IMR-90 (cell line): Measurements from ENCODE around the gene CHRM4. TPM values are rescaled to one million over a fixed set of nuclear protein-coding genes. Genes with fewer than 3 reads are reported as not detected.

ENCODE experiments used
- ATAC-seq: fragments of 200-7000 bp; cut with Tn5 transposase; 2 replicates; pipeline ENCODE4 v1.9.1; 2020; ENCODE audit warnings: low read depth, mild to moderate bottlenecking, moderate library complexity
- BruUV-seq: library from RNA; stranded (reverse); fragments of 400-500 nt; replicated peaks from 2 replicates; lab custom pipeline; 2021; lab: Mats Ljungman, UMichigan
- CTCF ChIA-PET: fragments of 300-600 bp; formaldehyde crosslinking; extraction: SDS; loops from one replicate; lab custom pipeline; 2021; ENCODE audit warnings: antibody characterized with exemption; lab: Yijun Ruan, JAX
- POLR2A ChIA-PET: fragments of 300-600 bp; sonication (Branson Sonifier 250); formaldehyde crosslinking; loops from one replicate; lab custom pipeline; 2022; ENCODE audit warnings: antibody characterized with exemption; ENCODE audit not compliant: unreplicated experiment; lab: Charles Lee
- DNase-seq: peaks from one replicate; pipeline ENCODE4 v3.0.0; 2013
- H2AFZ ChIP-seq: replicated peaks from 2 replicates; pipeline ENCODE3; 2013; ENCODE audit warnings: low read length, mild to moderate bottlenecking; ENCODE audit not compliant: poor library complexity
- H2AK5ac ChIP-seq: 2 replicates; pipeline ENCODE4 v1.6.1; 2013; ENCODE audit warnings: low read depth, low read length, inconsistent platforms
- H2AK9ac ChIP-seq: replicated peaks from 2 replicates; pipeline ENCODE3; 2013; ENCODE audit warnings: mild to moderate bottlenecking, low read depth, low read length, moderate library complexity; ENCODE audit not compliant: poor library complexity
- H2BK120ac ChIP-seq: 2 replicates; pipeline ENCODE4 v1.6.1; 2013; ENCODE audit warnings: low read depth, low read length, inconsistent platforms
- H2BK15ac ChIP-seq: 3 replicates; pipeline ENCODE4 v1.6.1; 2013; ENCODE audit warnings: low read depth, low read length, inconsistent platforms
- H2BK20ac ChIP-seq: 2 replicates; pipeline ENCODE4 v1.6.1; 2013; ENCODE audit warnings: low read depth, mild to moderate bottlenecking, inconsistent platforms, low read length, moderate library complexity
- H2BK5ac ChIP-seq: 2 replicates; pipeline ENCODE4 v1.6.1; 2013; ENCODE audit warnings: mild to moderate bottlenecking, low read depth, low read length, inconsistent platforms; ENCODE audit not compliant: poor library complexity, severe bottlenecking
- H3K14ac ChIP-seq: replicated peaks from 2 replicates; pipeline ENCODE4 v1.6.1; 2013; ENCODE audit warnings: low read depth, low read length, inconsistent platforms
- H3K18ac ChIP-seq: 2 replicates; pipeline ENCODE4 v1.6.1; 2013; ENCODE audit warnings: low read depth, low read length, control low read depth
- H3K23ac ChIP-seq: 2 replicates; pipeline ENCODE4 v1.6.1; 2013; ENCODE audit warnings: low read depth, low read length, inconsistent platforms
- H3K27ac ChIP-seq: 2 replicates; pipeline ENCODE4 v1.5.1; 2013; ENCODE audit warnings: mild to moderate bottlenecking, control low read depth, low read length; ENCODE audit not compliant: insufficient read depth
- H3K27me3 ChIP-seq: 2 replicates; pipeline ENCODE4 v1.6.1; 2013; ENCODE audit warnings: low read length; ENCODE audit not compliant: control insufficient read depth, insufficient read depth
- H3K36me3 ChIP-seq: 2 replicates; pipeline ENCODE4 v1.6.1; 2013; ENCODE audit warnings: low read length, mixed read lengths; ENCODE audit not compliant: control insufficient read depth, insufficient read depth
- H3K4ac ChIP-seq: 2 replicates; pipeline ENCODE4 v1.6.1; 2013; ENCODE audit warnings: low read depth, low read length, inconsistent platforms
- H3K4me1 ChIP-seq: 2 replicates; pipeline ENCODE4 v1.6.1; 2013; ENCODE audit warnings: low read length, mixed read lengths; ENCODE audit not compliant: control insufficient read depth, insufficient read depth
- H3K4me2 ChIP-seq: 2 replicates; pipeline ENCODE4 v1.6.1; 2013; ENCODE audit warnings: low read depth, mild to moderate bottlenecking, control low read depth, low read length, moderate library complexity
- H3K4me3 ChIP-seq: 2 replicates; pipeline ENCODE4 v1.5.1; 2013; ENCODE audit warnings: low read depth, mild to moderate bottlenecking, control low read depth, low read length, moderate library complexity; ENCODE audit not compliant: insufficient read depth
- H3K56ac ChIP-seq: 2 replicates; pipeline ENCODE4 v1.6.1; 2013; ENCODE audit warnings: low read length, inconsistent platforms; ENCODE audit not compliant: insufficient read depth; ENCODE audit errors: extremely low read depth
- H3K79me1 ChIP-seq, 2 experiments: 2 replicates each; pipeline ENCODE4 v1.6.1; 2013; ENCODE audit warnings: low read length in 2 of 2, inconsistent platforms in 1 of 2, low read depth in 1 of 2
- H3K9ac ChIP-seq: 2 replicates; pipeline ENCODE4 v1.6.1; 2013; ENCODE audit warnings: low read depth, low read length, control low read depth
- H3K9me1 ChIP-seq: 2 replicates; pipeline ENCODE4 v1.6.1; 2013; ENCODE audit warnings: low read length, inconsistent platforms; ENCODE audit not compliant: insufficient read depth
- H3K9me3 ChIP-seq: 2 replicates; pipeline ENCODE4 v1.6.1; 2013; ENCODE audit warnings: low read length; ENCODE audit not compliant: control insufficient read depth, insufficient read depth
- H4K20me1 ChIP-seq: 2 replicates; pipeline ENCODE4 v1.6.1; 2013; ENCODE audit warnings: low read length, inconsistent platforms; ENCODE audit not compliant: insufficient read depth
- H4K5ac ChIP-seq: 2 replicates; pipeline ENCODE4 v1.6.1; 2013; ENCODE audit warnings: mild to moderate bottlenecking, low read depth, low read length, control low read depth
- H4K8ac ChIP-seq, 2 experiments: 2 replicates each; pipeline ENCODE4 v1.6.1; 2013; ENCODE audit warnings: low read depth in 2 of 2, low read length in 2 of 2, control low read depth in 1 of 2, inconsistent platforms in 1 of 2
- H4K91ac ChIP-seq: 2 replicates; pipeline ENCODE4 v1.6.1; 2013; ENCODE audit warnings: low read depth, low read length, inconsistent platforms; ENCODE audit not compliant: insufficient read depth
- CHD1 ChIP-seq: IDR thresholded peaks from 2 replicates; pipeline ENCODE4 v1.6.1; 2012; ENCODE audit warnings: low read depth, low read length, improper control_type of control experiment
- ELK1 ChIP-seq: fragments of 150-350 bp; IDR thresholded peaks from 2 replicates; pipeline ENCODE4 v1.6.1; 2016; ENCODE audit warnings: low read depth, mild to moderate bottlenecking, low read length, moderate library complexity, borderline replicate concordance
- MAFK ChIP-seq: IDR thresholded peaks from 2 replicates; pipeline ENCODE4 v1.6.1; 2012; ENCODE audit warnings: low read depth, low read length, improper control_type of control experiment
- MAZ ChIP-seq: IDR thresholded peaks from 2 replicates; pipeline ENCODE4 v1.6.1; 2012; ENCODE audit warnings: low read depth, mild to moderate bottlenecking, low read length, improper control_type of control experiment, moderate library complexity, borderline replicate concordance
- MXI1 ChIP-seq: IDR thresholded peaks from 2 replicates; pipeline ENCODE4 v1.6.1; 2012; ENCODE audit warnings: low read depth, mild to moderate bottlenecking, low read length, moderate library complexity, borderline replicate concordance
- NFE2L2 ChIP-seq: fragments of 150-350 bp; IDR thresholded peaks from 2 replicates; pipeline ENCODE4 v1.6.1; 2016; ENCODE audit warnings: low read depth, mild to moderate bottlenecking, low read length
- POLR2A ChIP-seq: IDR thresholded peaks from 2 replicates; pipeline ENCODE4 v1.6.1; 2012; ENCODE audit warnings: mild to moderate bottlenecking, low read depth, low read length
- RAD21 ChIP-seq: IDR thresholded peaks from 2 replicates; pipeline ENCODE4 v1.6.1; 2012; ENCODE audit warnings: low read length, improper control_type of control experiment
- RCOR1 ChIP-seq: IDR thresholded peaks from 2 replicates; pipeline ENCODE4 v1.6.1; 2012; ENCODE audit warnings: mild to moderate bottlenecking, low read length, improper control_type of control experiment; ENCODE audit not compliant: insufficient replicate concordance
- WGBS, 2 experiments: methylation state at CpG; one replicate each; pipeline versions ENCODE4 v1.1.5 to v1.1.7; 2013; ENCODE audit warnings: missing lambda C conversion rate in 2 of 2; ENCODE audit not compliant: insufficient read length in 1 of 2; ENCODE audit errors: extremely low coverage in 2 of 2; 5-methylcytosine and 5-hydroxymethylcytosine counted together
- dilution Hi-C: fragments of 300-500 bp; cut with HindIII; formaldehyde crosslinking; loops from one replicate; pipeline ENCODE4 v1.14.3; 2018; ENCODE audit warnings: low sequenced_read_pairs; ENCODE audit not compliant: unreplicated experiment
- in situ Hi-C: fragments of 300-500 bp; cut with MboI; formaldehyde crosslinking; loops from 3 replicates; pipeline ENCODE4 v1.14.3; 2019; ENCODE audit warnings: low sequenced_read_pairs, inconsistent platforms, mixed read lengths
- intact Hi-C: fragments of 100-400 bp; cut with micrococcal nuclease; formaldehyde crosslinking; loops from 2 replicates; pipeline ENCODE4 v1.10.0; 2022
- polyA plus RNA-seq, 3 experiments: library from polyadenylated mRNA; depleted of rRNA; stranded (reverse); fragments of >200 nt; gene quantifications; 2 replicates each; pipeline ENCODE4 v1.2.3, GENCODE V29; 2012; ENCODE audit warnings: low replicate concordance in 1 of 3
- total RNA-seq: library from RNA; depleted of rRNA; stranded (reverse); fragments of >200 nt; gene quantifications from 2 replicates; pipeline ENCODE4 v1.2.3, GENCODE V29; 2012

Gene CHRM4
- total and polyA plus RNA-seq, 2 of the 4 experiments (the other 2 are of a cell fraction): 0.09 to 0.18 TPM

GRCh38 chr11:46421257-46421880 lies 29.8 kb upstream of the CHRM4 start:
- Histone ChIP-seq H3K56ac (no peak overlapping the region), H3K36me3 (peaks cover 20% of the 10 kb centered on the region), H3K4me2 (no peak overlapping the region), H3K23ac (no peak overlapping the region), H2BK20ac (no peak overlapping the region), H3K9me3 (no peaks in the 10 kb centered on the region), H3K27ac (no peak overlapping the region), H2AK9ac (no peak overlapping the region), H3K9ac (no peak overlapping the region), H4K91ac (no peak overlapping the region), H3K4ac (no peak overlapping the region), H3K18ac (no peak overlapping the region), H4K8ac (no peak overlapping the region), H2AK5ac (no peak overlapping the region), H2BK120ac (no peak overlapping the region), H3K4me1 (no peaks in the 10 kb centered on the region), H2BK5ac (no peak overlapping the region), H3K4me3 (no peak overlapping the region), H4K20me1 (no peaks in the 10 kb centered on the region), H3K79me1 (peaks cover 0 to 12% of the 10 kb centered on the region in 2 experiments; a peak in 1 of 4 replicates), H3K9me1 (peaks cover 15% of the 10 kb centered on the region; the same call in 1 of the 2 replicates), H3K14ac (no peak overlapping the region), H4K5ac (no peak overlapping the region), H2BK15ac (no peak overlapping the region), H2AFZ (no peak overlapping the region), H3K27me3 (no peaks in the 10 kb centered on the region)
- dilution Hi-C loops (no loop called here), intact Hi-C loops (no loop called here), in situ Hi-C loops (no loop called here)
- no peak for TF ChIP-seq RAD21
- TF ChIP-seq ELK1: no peak
- no peak for TF ChIP-seq NFE2L2
- no peak for TF ChIP-seq MAZ
- no peak for TF ChIP-seq POLR2A
- TF ChIP-seq RCOR1: no peak
- no peak for TF ChIP-seq CHD1
- TF ChIP-seq MXI1: no peak
- no peak for TF ChIP-seq MAFK
- no TSS peak for BruUV-seq
- DNase-seq: no peak
- WGBS, 2 experiments: 90% methylated on average over 5 of the region's 8 CpGs; no CpG with 5 or more reads in 1 of the 2 experiments
- POLR2A ChIA-PET: no interaction called here
- no peak for ATAC-seq
- CTCF ChIA-PET: no interaction called here
